Gastrocnemius medialis (tissue), 4 donors: ENCODE data around the gene TSC22D2.

Source experiments
- CTCF ChIP-seq, 5 experiments: fragments of 450-650 bp in 3 of 5; fragments of 200-600 bp in 2 of 5; sonication (generic) in 2 of 5; IDR thresholded peaks in 4 of 5; conservative IDR thresholded peaks in 1 of 5; 1 replicate in 4 of 5; 2 replicates in 1 of 5; pipeline ENCODE4 v1.5.1; 2016 to 2019; ENCODE audit warnings: antibody characterized with exemption in 5 of 5, mild to moderate bottlenecking in 3 of 5, moderate library complexity in 3 of 5
- POLR2A ChIP-seq, 2 donors: fragments of 450-650 bp; IDR thresholded peaks; one replicate each; pipeline ENCODE4 v1.6.1; 2017; ENCODE audit warnings: antibody characterized with exemption in 2 of 2, mild to moderate bottlenecking in 2 of 2, moderate library complexity in 2 of 2

GRCh38 chr3:150515210-150515609 lies 107.1 kb downstream of the TSC22D2 start:
- TF ChIP-seq CTCF (IDR thresholded peaks at IDR 0.05 in 4 of 5, conservative IDR thresholded peaks at IDR 0.05 in 1 of 5): no peak
- no peak for TF ChIP-seq POLR2A (IDR thresholded peaks at IDR 0.05)
